ENCODE data around the gene TIAL1. TPM values are rescaled to one million over a fixed set of nuclear protein-coding genes. Genes with fewer than 3 reads are reported as not detected.
"Not testable (repeated sequence)": the region's sequence is repeated elsewhere in the genome, so short reads cannot be mapped to it uniquely, and the experiment has no call there.

Gene TIAL1
- total RNA-seq, 3 donors from 2014 or later (not counting 1 experiment from before 2014, with no cell fraction given) = 195 to 227 (median 213) TPM

GRCh38 chr10:119531067-119531466 lies 65.7 kb downstream of the TIAL1 start:
- H3K4me1 Mint-ChIP-seq = peaks cover 0 to 6% of the 10 kb centered on the region in 2 donors
- H3K27ac Mint-ChIP-seq = no peak overlapping the region
- Histone ChIP-seq H3K9me3 (ENCODE audit: control insufficient read depth, insufficient read depth, low read length) (no peaks in the 10 kb centered on the region), H3K27ac (ENCODE audit: low read length) (no peak overlapping the region), H3K36me3 (ENCODE audit: control insufficient read depth, insufficient read depth, low read length) (no peaks in the 10 kb centered on the region), H3K4me1 (ENCODE audit: control insufficient read depth, insufficient read depth, low read length) (no peaks in the 10 kb centered on the region), H3K4me3 (ENCODE audit: low read length) (no peak overlapping the region), H3K27me3 (ENCODE audit: control insufficient read depth, insufficient read depth, low read length) (no peaks in the 10 kb centered on the region)
- ATAC-seq = no peak
- no peaks in the 10 kb centered on the region for H3K9me3 Mint-ChIP-seq
- intact Hi-C loops (cut with micrococcal nuclease) = no loop called here
- H3K27me3 Mint-ChIP-seq (ENCODE audit: low read depth in 2 of 2) = no peaks in the 10 kb centered on the region
- H3K36me3 Mint-ChIP-seq = no peaks in the 10 kb centered on the region
- WGBS (ENCODE audit: insufficient coverage) = 100% methylated on average over 1 of the region's 1 CpG
- no peak overlapping the region for H3K4me3 Mint-ChIP-seq
- no peak for TF ChIP-seq CTCF (IDR thresholded peaks at IDR 0.05)
- DNase-seq = no peak

GRCh38 chr10:119528663-119529237 lies 68.0 kb downstream of the TIAL1 start:
- H3K4me1 Mint-ChIP-seq; H3K4me3 Mint-ChIP-seq; H3K4me3 ChIP-seq (ENCODE audit: low read length); DNase-seq; H3K9me3 ChIP-seq (ENCODE audit: control insufficient read depth, insufficient read depth, low read length); H3K27me3 ChIP-seq (ENCODE audit: control insufficient read depth, insufficient read depth, low read length); intact Hi-C loops (cut with micrococcal nuclease); H3K9me3 Mint-ChIP-seq; H3K27ac ChIP-seq (ENCODE audit: low read length); H3K27me3 Mint-ChIP-seq (ENCODE audit: low read depth in 2 of 2); ATAC-seq; H3K4me1 ChIP-seq (ENCODE audit: control insufficient read depth, insufficient read depth, low read length); H3K36me3 Mint-ChIP-seq; H3K27ac Mint-ChIP-seq: not testable (repeated sequence)
- over 99% methylated on average over 7 of the region's 8 CpGs for WGBS (ENCODE audit: insufficient coverage)
- peaks cover 16% of the 10 kb centered on the region for H3K36me3 ChIP-seq (ENCODE audit: control insufficient read depth, insufficient read depth, low read length)

GRCh38 chr10:119526621-119527592 lies 69.9 kb downstream of the TIAL1 start:
- Mint-ChIP-seq H3K27ac (no peak overlapping the region), H3K27me3 (ENCODE audit: low read depth in 2 of 2) (no peaks in the 10 kb centered on the region), H3K9me3 (no peaks in the 10 kb centered on the region), H3K4me3 (no peak overlapping the region), H3K4me1 (peaks cover 0 to 6% of the 10 kb centered on the region in 2 donors), H3K36me3 (no peaks in the 10 kb centered on the region)
- Histone ChIP-seq H3K27me3 (ENCODE audit: control insufficient read depth, insufficient read depth, low read length) (no peaks in the 10 kb centered on the region), H3K36me3 (ENCODE audit: control insufficient read depth, insufficient read depth, low read length) (peaks cover 19% of the 10 kb centered on the region), H3K9me3 (ENCODE audit: control insufficient read depth, insufficient read depth, low read length) (no peaks in the 10 kb centered on the region), H3K4me1 (ENCODE audit: control insufficient read depth, insufficient read depth, low read length) (no peaks in the 10 kb centered on the region), H3K27ac (ENCODE audit: low read length) (no peak overlapping the region), H3K4me3 (ENCODE audit: low read length) (no peak overlapping the region)
- ATAC-seq = no peak
- peak in 1 of 2 donors; percentile 53 for DNase-seq
- TF ChIP-seq CTCF (IDR thresholded peaks at IDR 0.05) = no peak
- WGBS (ENCODE audit: insufficient coverage) = 86% methylated on average over 18 of the region's 18 CpGs
- intact Hi-C loops (cut with micrococcal nuclease) = no loop called here

GRCh38 chr10:119526149-119526548 lies 70.6 kb downstream of the TIAL1 start:
- no peaks in the 10 kb centered on the region for H3K9me3 Mint-ChIP-seq
- H3K36me3 Mint-ChIP-seq = no peaks in the 10 kb centered on the region
- no peak for DNase-seq
- Histone ChIP-seq H3K27me3 (ENCODE audit: control insufficient read depth, insufficient read depth, low read length) (no peaks in the 10 kb centered on the region), H3K4me1 (ENCODE audit: control insufficient read depth, insufficient read depth, low read length) (no peaks in the 10 kb centered on the region), H3K27ac (ENCODE audit: low read length) (no peak overlapping the region), H3K36me3 (ENCODE audit: control insufficient read depth, insufficient read depth, low read length) (peaks cover 19% of the 10 kb centered on the region), H3K4me3 (ENCODE audit: low read length) (no peak overlapping the region), H3K9me3 (ENCODE audit: control insufficient read depth, insufficient read depth, low read length) (no peaks in the 10 kb centered on the region)
- intact Hi-C loops (cut with micrococcal nuclease) = no loop called here
- H3K4me3 Mint-ChIP-seq = no peak overlapping the region
- no peaks in the 10 kb centered on the region for H3K27me3 Mint-ChIP-seq (ENCODE audit: low read depth in 2 of 2)
- TF ChIP-seq CTCF (IDR thresholded peaks at IDR 0.05) = no peak
- no peak for ATAC-seq
- no CpG with 5 or more reads among the region's 1 CpG for WGBS (ENCODE audit: insufficient coverage)
- H3K4me1 Mint-ChIP-seq = peaks cover 0 to 4% of the 10 kb centered on the region in 2 donors
- H3K27ac Mint-ChIP-seq = no peak overlapping the region

Measured in natural killer cell (primary cell).